Upper lobe of left lung (tissue), 4 donors: ENCODE data around the gene PTPN2.

Experiments
- POLR2A ChIP-seq, 4 donors: fragments of 450-650 bp; IDR thresholded peaks; one replicate each; pipeline ENCODE4 v1.5.1; 2016 to 2017; ENCODE audit warnings: antibody characterized with exemption in 4 of 4, mild to moderate bottlenecking in 2 of 4
- POLR2AphosphoS5 ChIP-seq, 2 donors: sonication (generic); formaldehyde crosslinking; IDR thresholded peaks; one replicate each; pipeline ENCODE4 v1.5.1; 2017; ENCODE audit warnings: antibody characterized with exemption in 2 of 2
- TF ChIP-seq, protein P1 (sequence below), 6 experiments: fragments of 450-650 bp in 4 of 6; fragments of 200-600 bp in 2 of 6; sonication (generic) in 2 of 6; IDR thresholded peaks; one replicate each; pipeline ENCODE4 v1.5.1; 2016 to 2019; ENCODE audit warnings: antibody characterized with exemption in 6 of 6

GRCh38 chr18:12930908-12931307 lies 46.9 kb upstream of the PTPN2 start:
- TF ChIP-seq, protein P1, sequence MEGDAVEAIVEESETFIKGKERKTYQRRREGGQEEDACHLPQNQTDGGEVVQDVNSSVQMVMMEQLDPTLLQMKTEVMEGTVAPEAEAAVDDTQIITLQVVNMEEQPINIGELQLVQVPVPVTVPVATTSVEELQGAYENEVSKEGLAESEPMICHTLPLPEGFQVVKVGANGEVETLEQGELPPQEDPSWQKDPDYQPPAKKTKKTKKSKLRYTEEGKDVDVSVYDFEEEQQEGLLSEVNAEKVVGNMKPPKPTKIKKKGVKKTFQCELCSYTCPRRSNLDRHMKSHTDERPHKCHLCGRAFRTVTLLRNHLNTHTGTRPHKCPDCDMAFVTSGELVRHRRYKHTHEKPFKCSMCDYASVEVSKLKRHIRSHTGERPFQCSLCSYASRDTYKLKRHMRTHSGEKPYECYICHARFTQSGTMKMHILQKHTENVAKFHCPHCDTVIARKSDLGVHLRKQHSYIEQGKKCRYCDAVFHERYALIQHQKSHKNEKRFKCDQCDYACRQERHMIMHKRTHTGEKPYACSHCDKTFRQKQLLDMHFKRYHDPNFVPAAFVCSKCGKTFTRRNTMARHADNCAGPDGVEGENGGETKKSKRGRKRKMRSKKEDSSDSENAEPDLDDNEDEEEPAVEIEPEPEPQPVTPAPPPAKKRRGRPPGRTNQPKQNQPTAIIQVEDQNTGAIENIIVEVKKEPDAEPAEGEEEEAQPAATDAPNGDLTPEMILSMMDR (IDR thresholded peaks at IDR 0.05), result no peak
- TF ChIP-seq POLR2AphosphoS5 (IDR thresholded peaks at IDR 0.05), result no peak
- TF ChIP-seq POLR2A (IDR thresholded peaks at IDR 0.05), result no peak
